ENCODE results near the gene SCG5.

SCG5 gene

DNA sequence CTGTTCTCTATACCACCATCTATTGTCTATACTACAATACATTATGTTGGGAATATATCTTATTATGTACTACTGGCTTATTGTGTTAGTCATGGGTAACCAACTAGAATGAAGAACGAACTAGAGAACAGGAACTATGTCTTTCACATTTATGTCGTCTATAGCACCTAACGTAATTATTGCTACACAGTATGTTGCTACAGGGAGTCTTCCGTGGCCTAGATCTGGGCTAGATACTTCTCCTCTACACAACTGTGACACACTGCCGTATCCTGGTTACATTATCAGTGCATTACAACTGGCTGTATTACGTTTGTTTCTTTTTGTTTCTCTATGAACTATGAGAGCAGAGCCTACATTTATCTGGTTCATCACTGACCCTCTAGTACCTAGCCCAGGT is 34.0 kb downstream of the SCG5 start:
- H3K27ac Mint-ChIP-seq = no peak overlapping the region
- peaks cover 2% of the 10 kb centered on the region for H3K27me3 Mint-ChIP-seq
- H3K4me3 Mint-ChIP-seq = no peak overlapping the region
- no peaks in the 10 kb centered on the region for H3K4me1 Mint-ChIP-seq
- no peaks in the 10 kb centered on the region for H3K36me3 Mint-ChIP-seq
- no peaks in the 10 kb centered on the region for H3K9me3 Mint-ChIP-seq

DNA sequence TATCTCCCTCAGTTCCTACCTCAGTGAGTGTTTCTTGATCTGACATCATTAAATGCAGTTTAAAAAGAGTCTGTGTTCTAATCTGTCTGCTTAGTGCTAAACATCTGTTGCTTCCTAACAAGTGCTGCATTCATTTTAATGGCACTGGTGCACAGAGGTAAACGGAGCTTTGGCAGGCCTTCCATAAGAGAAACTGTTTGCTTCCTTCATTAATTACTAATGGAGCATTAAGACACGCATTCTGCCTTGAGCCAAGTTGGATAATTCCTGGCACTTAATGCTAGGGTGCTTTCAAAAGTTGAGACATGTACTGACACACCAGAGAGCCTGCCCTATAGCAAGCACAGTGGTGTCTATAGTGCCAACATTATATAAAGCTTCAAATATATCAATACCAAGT is 34.7 kb downstream of the SCG5 start:
- Mint-ChIP-seq H3K9me3 (no peaks in the 10 kb centered on the region), H3K4me1 (no peaks in the 10 kb centered on the region), H3K36me3 (no peaks in the 10 kb centered on the region)

GRCh38 chr15:32677238-32677750 is 35.8 kb downstream of the SCG5 start:
- no peaks in the 10 kb centered on the region for H3K36me3 Mint-ChIP-seq
- H3K27ac Mint-ChIP-seq = no peak overlapping the region
- no peaks in the 10 kb centered on the region for H3K4me1 Mint-ChIP-seq

More for the DNA sequence above, 34.7 kb downstream of the SCG5 start:
- H3K27me3 Mint-ChIP-seq = peaks cover 3% of the 10 kb centered on the region
- H3K4me3 Mint-ChIP-seq = no peak overlapping the region
- no peak overlapping the region for H3K27ac Mint-ChIP-seq

GRCh38 chr15:32679298-32679690 is 37.8 kb downstream of the SCG5 start:
- Mint-ChIP-seq H3K4me1 (no peaks in the 10 kb centered on the region), H3K27me3 (peaks cover 3% of the 10 kb centered on the region), H3K36me3 (no peaks in the 10 kb centered on the region), H3K9me3 (no peaks in the 10 kb centered on the region), H3K27ac (no peak overlapping the region), H3K4me3 (no peak overlapping the region)

More at GRCh38 chr15:32677238-32677750, 35.8 kb downstream of the SCG5 start:
- H3K27me3 Mint-ChIP-seq = peaks cover 3% of the 10 kb centered on the region
- no peaks in the 10 kb centered on the region for H3K9me3 Mint-ChIP-seq
- H3K4me3 Mint-ChIP-seq = no peak overlapping the region

DNA sequence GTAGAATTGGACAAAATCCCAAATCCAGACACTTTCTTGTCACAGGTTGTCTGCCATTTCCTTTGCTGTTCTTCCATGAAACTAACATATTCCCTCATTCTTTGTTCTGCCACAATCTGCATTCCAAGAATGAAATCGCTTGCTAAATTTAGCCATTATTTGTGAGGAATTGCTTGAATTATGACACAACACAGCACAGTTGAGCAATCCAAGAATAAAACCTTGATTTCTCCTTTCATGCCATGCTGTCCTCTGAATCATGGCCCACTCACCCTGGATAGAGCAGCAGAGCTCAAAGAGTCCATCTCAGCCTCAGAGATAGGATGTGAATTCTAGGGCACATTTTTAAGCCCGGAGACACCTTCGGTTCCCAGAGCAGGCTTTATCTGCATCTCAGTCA is 41.1 kb downstream of the SCG5 start:
- no peaks in the 10 kb centered on the region for H3K4me1 Mint-ChIP-seq
- H3K36me3 Mint-ChIP-seq = no peaks in the 10 kb centered on the region
- H3K27me3 Mint-ChIP-seq = peaks cover 3% of the 10 kb centered on the region
- no peaks in the 10 kb centered on the region for H3K9me3 Mint-ChIP-seq
- no peak overlapping the region for H3K4me3 Mint-ChIP-seq
- no peak overlapping the region for H3K27ac Mint-ChIP-seq

DNA sequence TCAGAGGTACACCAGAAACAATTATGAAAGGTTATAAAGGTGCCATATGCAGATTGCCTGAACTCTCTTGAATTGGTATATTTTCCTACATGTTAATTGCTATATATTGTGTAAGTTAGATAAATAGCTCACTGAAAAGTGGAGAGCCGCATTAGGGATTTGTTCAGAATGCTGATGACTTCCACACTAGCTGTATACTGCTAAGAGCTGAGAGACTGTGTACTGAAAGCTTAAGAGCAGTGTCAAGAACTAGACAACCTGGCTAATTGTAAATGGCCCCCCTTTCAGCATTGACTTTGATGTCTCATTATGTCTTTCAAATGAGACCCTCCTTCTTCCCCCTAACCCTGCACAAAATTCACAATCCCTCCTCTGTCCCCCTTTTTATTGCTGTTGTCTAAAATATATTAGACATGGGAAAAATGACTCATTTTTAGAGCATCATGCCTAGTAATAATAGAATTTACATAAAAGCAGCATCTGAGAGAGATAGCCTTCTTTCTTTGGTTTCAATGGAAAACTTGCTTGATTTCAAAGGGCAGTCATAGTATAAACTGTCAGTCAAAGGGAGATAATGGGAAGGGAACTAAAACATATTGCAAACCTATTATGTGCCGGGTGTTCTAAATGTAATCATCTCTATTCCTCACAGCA is 41.6 kb downstream of the SCG5 start:
- Mint-ChIP-seq H3K27me3 (peaks cover 4% of the 10 kb centered on the region), H3K4me3 (no peak overlapping the region), H3K4me1 (no peaks in the 10 kb centered on the region), H3K9me3 (no peaks in the 10 kb centered on the region), H3K27ac (no peak overlapping the region), H3K36me3 (no peaks in the 10 kb centered on the region)

GRCh38 chr15:32683906-32684584 is 42.5 kb downstream of the SCG5 start:
- Mint-ChIP-seq H3K9me3 (no peaks in the 10 kb centered on the region), H3K27me3 (peaks cover 4% of the 10 kb centered on the region), H3K4me3 (no peak overlapping the region), H3K4me1 (no peaks in the 10 kb centered on the region), H3K27ac (no peak overlapping the region), H3K36me3 (no peaks in the 10 kb centered on the region)

DNA sequence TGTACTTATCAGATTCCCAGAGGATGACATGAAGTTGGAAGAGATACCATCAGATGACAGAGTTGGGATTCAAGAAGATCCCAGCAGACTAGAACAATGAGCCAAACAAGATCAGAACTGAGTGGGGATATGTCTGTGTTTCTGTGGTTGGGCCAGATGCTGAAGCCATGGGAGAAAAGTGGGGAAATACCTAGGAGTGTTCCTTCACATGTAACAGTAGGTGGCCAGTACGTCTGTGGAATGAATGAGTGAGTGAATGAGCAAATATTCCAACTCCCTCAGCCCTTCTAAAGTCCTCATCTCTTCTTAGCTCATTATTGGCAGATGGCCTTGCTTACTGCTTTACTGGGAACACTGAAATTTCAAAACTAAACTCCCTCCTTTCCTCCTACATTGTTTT is 44.1 kb downstream of the SCG5 start:
- Mint-ChIP-seq H3K4me3 (no peak overlapping the region), H3K27me3 (peaks cover 4% of the 10 kb centered on the region), H3K4me1 (no peaks in the 10 kb centered on the region), H3K27ac (no peak overlapping the region), H3K36me3 (no peaks in the 10 kb centered on the region), H3K9me3 (no peaks in the 10 kb centered on the region)

DNA sequence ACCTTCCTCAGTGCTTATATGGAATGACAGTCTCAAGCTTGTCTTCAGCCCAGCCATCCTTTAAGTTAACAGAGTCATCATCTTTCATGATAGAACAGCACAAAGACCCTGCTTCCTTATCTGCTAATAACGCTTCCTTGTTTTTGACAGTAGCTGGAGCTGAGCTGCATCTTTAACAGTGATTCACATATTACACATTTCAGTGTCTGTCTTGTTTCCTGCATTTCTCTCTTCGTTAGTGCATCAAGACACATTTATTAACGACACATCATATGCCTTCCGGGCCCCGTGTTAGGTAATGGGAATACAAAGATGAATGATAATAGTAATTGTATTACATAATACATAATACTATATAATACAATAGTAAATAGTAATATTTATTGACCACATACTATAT is 46.0 kb downstream of the SCG5 start:
- no peaks in the 10 kb centered on the region for H3K36me3 Mint-ChIP-seq

DNA sequence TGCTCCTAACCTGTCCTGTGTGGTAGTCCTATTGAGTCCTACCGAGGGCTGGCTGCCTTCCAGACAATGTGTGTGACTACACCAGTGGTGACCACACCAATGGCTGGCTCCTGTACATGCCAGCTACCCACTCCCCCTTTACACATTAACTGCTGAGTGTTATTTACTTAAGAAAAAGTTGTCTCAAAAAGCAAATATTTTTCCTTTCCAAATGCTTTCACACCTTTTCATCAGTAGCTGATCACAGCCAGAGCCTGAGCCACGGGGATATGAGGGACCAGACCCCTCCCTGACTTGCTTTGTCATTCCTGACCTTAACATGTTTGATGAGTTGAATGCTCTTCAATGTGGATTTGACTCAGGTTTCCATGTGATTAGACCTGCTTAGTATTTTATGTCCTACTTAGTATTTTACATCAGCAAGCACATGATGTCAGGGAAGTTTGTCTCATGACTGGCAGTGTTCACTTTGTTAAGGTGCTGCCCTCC is 46.7 kb downstream of the SCG5 start:
- Mint-ChIP-seq H3K4me3 (no peak overlapping the region), H3K36me3 (no peaks in the 10 kb centered on the region), H3K9me3 (no peaks in the 10 kb centered on the region), H3K27me3 (peaks cover 4% of the 10 kb centered on the region), H3K27ac (no peak overlapping the region), H3K4me1 (no peaks in the 10 kb centered on the region)

More for the DNA sequence above, 46.0 kb downstream of the SCG5 start:
- Mint-ChIP-seq H3K9me3 (no peaks in the 10 kb centered on the region), H3K4me1 (no peaks in the 10 kb centered on the region), H3K4me3 (no peak overlapping the region), H3K27me3 (peaks cover 4% of the 10 kb centered on the region), H3K27ac (no peak overlapping the region)

DNA sequence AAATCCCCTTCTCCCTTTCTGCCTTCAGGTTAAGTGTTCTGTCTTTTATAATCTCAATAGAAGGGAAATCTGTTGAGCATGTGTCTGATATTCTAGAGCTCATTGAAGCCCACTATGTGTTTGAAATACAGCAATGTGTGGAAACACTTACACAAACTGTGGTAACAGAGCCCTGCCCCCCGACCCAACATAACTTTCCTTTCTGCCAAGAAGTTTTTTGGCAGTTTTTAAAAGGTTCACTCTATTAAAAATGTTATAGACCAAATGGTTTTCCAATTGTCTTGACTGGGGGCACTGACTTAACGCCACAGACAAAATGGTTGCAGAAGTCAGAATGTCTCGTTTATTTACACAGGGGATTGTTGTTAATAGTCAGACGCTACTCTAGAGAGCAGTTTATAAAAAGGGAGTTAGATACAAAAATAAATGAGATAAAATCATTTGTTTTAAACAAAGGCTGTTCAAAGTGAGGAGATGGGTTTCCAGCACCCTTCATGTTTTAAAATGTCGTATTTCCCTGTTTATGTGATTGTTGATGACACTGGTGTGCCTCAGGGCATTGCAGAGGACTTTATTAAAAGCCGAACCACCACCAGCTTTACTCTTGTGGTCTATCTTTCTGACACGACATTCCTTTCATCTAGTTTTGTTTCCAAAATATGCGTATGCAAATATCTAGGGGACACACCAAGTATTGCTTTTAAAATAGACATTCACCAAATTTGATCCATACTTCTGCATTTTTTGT is 49.6 kb downstream of the SCG5 start:
- Mint-ChIP-seq H3K27me3 (peaks cover 4% of the 10 kb centered on the region), H3K4me3 (no peak overlapping the region), H3K36me3 (no peaks in the 10 kb centered on the region), H3K4me1 (no peaks in the 10 kb centered on the region), H3K9me3 (no peaks in the 10 kb centered on the region), H3K27ac (no peak overlapping the region)

DNA sequence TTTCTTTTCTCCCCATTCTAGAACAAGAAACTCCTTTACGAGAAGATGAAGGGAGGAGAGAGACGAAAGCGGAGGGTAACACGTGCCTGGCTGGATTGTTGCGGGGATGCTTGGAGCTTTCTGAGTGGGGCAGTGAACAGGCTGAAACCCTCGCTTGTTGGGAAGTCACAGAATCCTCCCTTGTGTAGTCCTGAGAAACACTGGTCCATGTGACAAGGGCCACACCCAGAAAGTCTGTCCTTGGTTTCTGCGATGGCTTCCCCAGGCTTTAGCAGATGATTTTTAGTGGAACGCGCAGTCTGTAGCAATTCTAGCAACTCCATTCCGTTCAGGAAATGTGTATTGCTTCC is 50.2 kb downstream of the SCG5 start:
- Mint-ChIP-seq H3K9me3 (no peaks in the 10 kb centered on the region), H3K4me3 (no peak overlapping the region), H3K27me3 (peaks cover 4% of the 10 kb centered on the region), H3K36me3 (no peaks in the 10 kb centered on the region), H3K4me1 (no peaks in the 10 kb centered on the region), H3K27ac (no peak overlapping the region)

DNA sequence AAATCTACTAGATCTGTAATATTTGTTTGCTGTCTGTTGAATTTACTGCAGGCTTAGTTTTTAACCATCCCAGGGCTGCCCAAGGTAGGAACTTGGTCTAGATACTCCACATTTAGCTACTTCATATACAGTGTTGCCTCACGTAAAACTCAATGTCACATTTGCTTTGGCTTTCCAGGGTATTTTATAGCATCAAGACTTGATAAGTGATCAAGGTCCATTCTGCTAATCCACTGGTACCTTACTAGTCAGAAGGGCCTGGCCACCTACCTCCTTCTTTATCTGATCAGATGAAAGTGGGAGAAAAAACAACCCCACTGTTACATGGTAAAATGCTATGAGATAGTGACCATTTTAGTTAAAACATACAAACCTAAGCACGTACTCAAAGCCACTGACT is 50.8 kb downstream of the SCG5 start:
- Mint-ChIP-seq H3K4me3 (no peak overlapping the region), H3K27me3 (peaks cover 4% of the 10 kb centered on the region), H3K4me1 (no peaks in the 10 kb centered on the region), H3K36me3 (no peaks in the 10 kb centered on the region), H3K9me3 (no peaks in the 10 kb centered on the region), H3K27ac (no peak overlapping the region)

GRCh38 chr15:32694222-32694983 is 52.9 kb downstream of the SCG5 start:
- Mint-ChIP-seq H3K4me3 (no peak overlapping the region), H3K27ac (no peak overlapping the region), H3K36me3 (no peaks in the 10 kb centered on the region), H3K4me1 (no peaks in the 10 kb centered on the region), H3K27me3 (peaks cover 3% of the 10 kb centered on the region), H3K9me3 (no peaks in the 10 kb centered on the region)

DNA sequence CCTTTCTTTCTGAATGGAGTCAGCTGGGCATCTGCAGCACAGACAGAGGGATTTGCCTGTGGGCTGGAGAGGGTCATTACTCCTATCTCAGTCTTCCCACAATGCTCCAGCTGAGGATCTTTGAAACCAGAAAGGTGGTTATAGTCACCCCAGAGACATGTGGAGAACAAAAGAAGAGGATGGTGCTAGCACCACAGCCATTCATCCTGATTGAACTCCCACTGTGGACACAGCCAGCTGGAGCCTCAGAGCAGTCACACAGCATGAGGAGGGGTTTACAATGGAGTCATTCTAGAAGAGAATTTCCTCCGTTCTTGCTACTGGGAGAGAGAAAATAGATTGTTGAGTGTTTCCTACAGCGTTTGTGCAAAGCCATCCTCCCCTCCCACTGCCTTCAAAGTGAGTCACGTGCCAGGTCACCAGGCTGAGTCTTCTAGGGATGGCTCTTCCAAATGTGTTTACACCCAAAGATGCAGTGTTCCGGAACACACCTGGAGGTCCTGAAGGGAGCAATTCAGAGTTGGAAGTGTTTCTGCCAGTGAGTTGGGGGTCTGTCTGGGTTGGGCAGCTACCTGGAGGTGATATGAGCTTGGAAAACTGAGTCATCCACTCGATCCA is 57.4 kb downstream of the SCG5 start:
- Mint-ChIP-seq H3K27me3 (peaks cover 5% of the 10 kb centered on the region), H3K4me3 (no peak overlapping the region), H3K4me1 (no peaks in the 10 kb centered on the region), H3K9me3 (no peaks in the 10 kb centered on the region), H3K36me3 (no peaks in the 10 kb centered on the region), H3K27ac (no peak overlapping the region)
